ENCODE data around the gene PAK2.
"Not testable (repeated sequence)": the region's sequence is repeated elsewhere in the genome, so short reads cannot be mapped to it uniquely, and the experiment has no call there.

PAK2 gene

GRCh38 chr3:196849180-196849741 lies 109.6 kb downstream of the PAK2 start:
- DNase-seq: no peak

DNA sequence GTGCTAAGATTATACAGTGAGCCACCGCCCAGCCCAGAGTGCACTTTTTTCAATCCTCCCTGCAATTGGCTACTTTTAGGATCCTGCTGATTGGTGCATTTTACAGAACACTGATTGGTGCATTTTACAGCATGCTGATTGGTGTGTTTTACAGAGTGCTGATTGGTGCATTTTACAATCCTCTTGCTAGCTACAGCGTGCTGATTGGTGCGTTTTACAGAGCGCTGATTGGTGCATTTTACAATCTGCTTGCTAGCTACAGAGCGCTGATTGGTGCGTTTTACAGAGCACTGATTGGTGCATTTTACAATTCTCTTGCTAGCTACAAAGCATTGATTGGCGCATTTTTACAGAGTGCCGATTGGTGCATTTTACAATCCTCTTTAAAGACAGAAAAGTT lies 123.3 kb downstream of the PAK2 start:
- peak; percentile 17 for DNase-seq

- no peak for DNase-seq
Measured at GRCh38 chr3:196867155-196867506, 127.5 kb downstream of the PAK2 start.

DNA sequence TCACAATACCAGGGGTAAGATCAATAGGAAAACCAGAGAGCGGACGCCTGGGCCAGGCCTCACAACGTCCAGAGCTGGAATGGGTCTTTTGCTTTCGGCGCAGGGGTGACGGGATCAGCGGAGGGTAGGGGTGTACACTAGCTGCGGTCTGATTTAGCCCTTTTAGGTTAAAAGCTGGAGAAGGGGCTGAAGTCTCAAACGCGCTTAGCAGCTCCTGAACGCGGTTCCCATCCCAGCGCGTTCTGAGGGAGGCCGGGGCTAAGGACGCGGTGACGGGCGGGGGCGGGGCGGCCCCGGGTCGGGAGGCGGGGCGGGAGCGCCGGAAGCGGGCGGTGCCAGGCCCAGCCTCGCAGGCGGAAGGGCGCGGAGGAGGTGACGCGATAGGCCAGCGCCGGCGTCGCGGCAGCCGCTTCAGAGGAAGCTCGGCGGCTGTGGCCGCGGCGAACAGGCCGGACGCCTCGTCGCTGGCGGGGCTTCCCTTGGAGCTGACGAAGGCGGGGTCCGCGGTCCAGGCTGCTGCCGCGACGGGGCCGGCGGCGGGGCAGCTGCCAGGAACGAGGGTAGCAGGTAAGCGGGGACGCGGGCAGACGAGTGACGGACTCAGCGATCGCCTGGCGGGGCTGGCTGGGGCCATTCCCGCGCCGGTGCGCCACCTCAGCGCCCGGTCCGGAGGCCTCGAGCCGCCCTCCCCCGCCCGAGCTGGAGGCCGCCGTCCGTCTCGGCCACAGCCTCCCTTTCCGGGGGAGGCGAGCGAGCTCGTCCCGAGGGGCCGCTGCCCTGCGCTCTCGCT lies 128.0 kb downstream of the PAK2 start, which contains the start of gene SENP5:
SENP5 (plus strand) TSS at position 414 of the 790 bp plus-strand sequence. CDS start 17,262 bp downstream, outside the sequence.
- DNase-seq: peak; percentile 96

DNA sequence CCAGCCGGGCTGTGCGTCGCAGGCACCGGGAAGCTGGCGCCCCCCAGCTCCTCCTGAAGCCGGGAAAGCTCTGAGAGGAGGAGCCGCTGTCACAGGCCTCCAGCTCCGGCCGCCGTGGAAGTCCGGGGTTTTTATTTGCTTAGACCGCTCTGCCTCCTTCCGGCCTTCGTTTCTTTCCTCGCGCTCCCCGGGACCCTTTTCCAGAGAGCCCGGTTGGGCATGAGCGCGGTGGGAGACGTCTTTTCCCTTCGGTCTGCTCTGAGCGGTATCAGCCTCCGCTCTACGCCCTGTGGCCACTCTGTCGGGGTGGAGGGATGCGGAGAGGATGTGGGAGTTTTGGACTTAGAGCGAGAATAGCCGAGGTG lies 128.6 kb downstream of the PAK2 start:
- peak; percentile 70 for DNase-seq

GRCh38 chr3:196872316-196872715 lies 132.7 kb downstream of the PAK2 start:
- DNase-seq: no peak

GRCh38 chr3:196874511-196875094 lies 134.9 kb downstream of the PAK2 start:
- not testable (repeated sequence) for DNase-seq

DNA sequence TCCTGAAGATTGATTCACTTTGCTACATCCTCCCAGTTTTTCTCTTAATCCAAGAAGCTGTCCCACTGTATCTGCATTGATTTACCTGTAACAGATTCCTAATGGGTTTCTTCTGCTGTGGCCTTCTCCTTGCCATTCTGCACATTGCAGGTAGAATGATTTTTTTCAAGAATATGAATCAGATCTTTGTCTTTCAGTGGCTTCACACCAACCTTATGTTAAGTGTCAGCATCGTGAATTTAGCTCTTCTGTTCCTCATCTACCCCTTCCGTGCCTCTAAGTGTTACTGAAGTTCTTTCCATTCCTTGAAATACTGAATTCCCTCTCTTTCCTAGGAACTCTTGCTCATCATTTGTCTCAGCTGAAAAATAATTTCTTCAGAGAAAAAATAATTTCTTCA lies 135.6 kb downstream of the PAK2 start:
- DNase-seq: no peak
